ENCODE results near the gene RNF111.
"Not testable (repeated sequence)": the region's sequence is repeated elsewhere in the genome, so short reads cannot be mapped to it uniquely, and the experiment has no call there.

The RNF111 gene

GRCh38 chr15:59000251-59000650 lies 12.8 kb downstream of the RNF111 start:
- not testable (repeated sequence) for DNase-seq (ENCODE audit: low read depth in 2 of 2)

- no peak for DNase-seq (ENCODE audit: low read depth in 2 of 2)
These were observed 14.5 kb downstream of the RNF111 start for GRCh38 chr15:59001946-59002345.

- no peak for DNase-seq (ENCODE audit: low read depth in 2 of 2)
These were observed 15.0 kb downstream of the RNF111 start for GRCh38 chr15:59002418-59002859.

GRCh38 chr15:59005579-59005978 lies 18.1 kb downstream of the RNF111 start:
- no peak for DNase-seq (ENCODE audit: low read depth in 2 of 2)

- DNase-seq (ENCODE audit: low read depth in 2 of 2), result no peak
These were observed 20.6 kb downstream of the RNF111 start for GRCh38 chr15:59008086-59008485.

- no peak for DNase-seq (ENCODE audit: low read depth in 2 of 2)
These were observed 23.9 kb downstream of the RNF111 start for GRCh38 chr15:59011262-59011952.

- no peak for DNase-seq (ENCODE audit: low read depth in 2 of 2)
These were observed 25.9 kb downstream of the RNF111 start for GRCh38 chr15:59013246-59013873.

- no peak for DNase-seq (ENCODE audit: low read depth in 2 of 2)
These were observed 26.6 kb downstream of the RNF111 start for GRCh38 chr15:59014068-59014467.

GRCh38 chr15:59017449-59017848 lies 30.0 kb downstream of the RNF111 start:
- DNase-seq (ENCODE audit: low read depth in 2 of 2), result no peak

GRCh38 chr15:59018833-59019232 lies 31.4 kb downstream of the RNF111 start:
- DNase-seq (ENCODE audit: low read depth in 2 of 2), result no peak

GRCh38 chr15:59020322-59020721 lies 32.9 kb downstream of the RNF111 start:
- no peak for DNase-seq (ENCODE audit: low read depth in 2 of 2)

GRCh38 chr15:59022188-59022587 lies 34.7 kb downstream of the RNF111 start:
- no peak for DNase-seq (ENCODE audit: low read depth in 2 of 2)

GRCh38 chr15:59026207-59026606 lies 38.7 kb downstream of the RNF111 start:
- no peak for DNase-seq (ENCODE audit: low read depth in 2 of 2)

GRCh38 chr15:59028387-59028955 lies 41.0 kb downstream of the RNF111 start:
- DNase-seq (ENCODE audit: low read depth in 2 of 2), result no peak

GRCh38 chr15:59029554-59029953 lies 42.1 kb downstream of the RNF111 start:
- no peak for DNase-seq (ENCODE audit: low read depth in 2 of 2)

GRCh38 chr15:59035201-59035600 lies 47.7 kb downstream of the RNF111 start:
- no peak for DNase-seq (ENCODE audit: low read depth in 2 of 2)

- DNase-seq (ENCODE audit: low read depth in 2 of 2), result no peak
These were observed 51.8 kb downstream of the RNF111 start for GRCh38 chr15:59039225-59039624.

GRCh38 chr15:59042041-59042440 lies 54.6 kb downstream of the RNF111 start:
- no peak for DNase-seq (ENCODE audit: low read depth in 2 of 2)

- no peak for DNase-seq (ENCODE audit: low read depth in 2 of 2)
These were observed 61.4 kb downstream of the RNF111 start for GRCh38 chr15:59048897-59049296.

GRCh38 chr15:59051873-59052861 lies 64.7 kb downstream of the RNF111 start:
- DNase-seq (ENCODE audit: low read depth in 2 of 2), result no peak

- DNase-seq (ENCODE audit: low read depth in 2 of 2), result no peak
These were observed 65.5 kb downstream of the RNF111 start for GRCh38 chr15:59052915-59053407.

- DNase-seq (ENCODE audit: low read depth in 2 of 2), result no peak
These were observed 66.0 kb downstream of the RNF111 start for GRCh38 chr15:59053482-59053881.

Data from stimulated activated CD4-positive, alpha-beta T cell treated with anti-CD3 and anti-CD28 coated beads, Interleukin-15, amount 100 ng/mL, for 48 hours (primary cell).